Panc1 (cell line): ENCODE data around the gene SFI1. TPM values are rescaled to one million over a fixed set of nuclear protein-coding genes. Genes with fewer than 3 reads are reported as not detected.
"Not testable (repeated sequence)": the region's sequence is repeated elsewhere in the genome, so short reads cannot be mapped to it uniquely, and the experiment has no call there.

Experiments
- ATAC-seq: fragments of 200-7000 bp; cut with Tn5 transposase; 2 replicates; pipeline ENCODE4 v1.9.1; 2020; ENCODE audit warnings: mild to moderate bottlenecking, moderate library complexity
- BruUV-seq: library from RNA; stranded (reverse); fragments of 400-500 nt; replicated peaks from 2 replicates; lab custom pipeline; 2021; lab: Mats Ljungman, UMichigan
- CTCF ChIA-PET: fragments of 300-600 bp; sonication (Branson Sonifier 250); formaldehyde crosslinking; loops from one replicate; lab custom pipeline; 2022; ENCODE audit warnings: antibody characterized with exemption; lab: Charles Lee
- POLR2A ChIA-PET: fragments of 300-600 bp; sonication (Branson Sonifier 250); formaldehyde crosslinking; loops from one replicate; lab custom pipeline; 2022; ENCODE audit warnings: antibody characterized with exemption; lab: Charles Lee
- DNase-seq: peaks from one replicate; pipeline ENCODE4 v3.0.0-alpha.2; 2010; ENCODE audit warnings: low read depth, low spot score
- H3K27ac ChIP-seq: 2 replicates; pipeline ENCODE4 v1.5.1; 2011; ENCODE audit warnings: mild to moderate bottlenecking, low read length, inconsistent platforms
- H3K27me3 ChIP-seq: fragments of 200-500 bp; sonication (Bioruptor generic); 2 replicates; pipeline ENCODE4 v1.6.0; 2014; ENCODE audit warnings: low read length, inconsistent platforms; ENCODE audit not compliant: control insufficient read depth, insufficient read depth
- H3K36me3 ChIP-seq: fragments of 200-500 bp; sonication (Bioruptor generic); 2 replicates; pipeline ENCODE4 v1.5.1; 2014; ENCODE audit warnings: inconsistent platforms, mild to moderate bottlenecking, low read length, moderate library complexity; ENCODE audit not compliant: control insufficient read depth, insufficient read depth
- H3K4me1 ChIP-seq: 2 replicates; pipeline ENCODE4 v1.5.1; 2011; ENCODE audit warnings: inconsistent platforms, mild to moderate bottlenecking, low read length, moderate library complexity; ENCODE audit not compliant: control insufficient read depth, insufficient read depth
- H3K4me3 ChIP-seq, 2 experiments: 2 replicates each; pipeline ENCODE4 v1.5.1; 2011 to 2012; ENCODE audit warnings: low read depth in 2 of 2, low read length in 2 of 2, mild to moderate bottlenecking in 2 of 2, inconsistent platforms in 1 of 2, moderate library complexity in 1 of 2
- H3K9me3 ChIP-seq: fragments of 200-500 bp; sonication (Bioruptor generic); 2 replicates; pipeline ENCODE4 v1.5.1; 2014; ENCODE audit warnings: low read depth, mild to moderate bottlenecking, inconsistent platforms, low read length, moderate library complexity; ENCODE audit not compliant: control insufficient read depth, insufficient read depth
- CTCF ChIP-seq: fragments of 450-650 bp; IDR thresholded peaks from 2 replicates; pipeline ENCODE4 v1.5.1; 2017; ENCODE audit warnings: mild to moderate bottlenecking
- POLR2AphosphoS5 ChIP-seq: IDR thresholded peaks from 2 replicates; pipeline ENCODE4 v1.6.1; 2012; ENCODE audit warnings: mild to moderate bottlenecking, low read depth, low read length, moderate library complexity
- REST ChIP-seq, 2 experiments: IDR thresholded peaks; 2 replicates each; pipeline ENCODE4 v1.6.1; 2011 to 2012; ENCODE audit warnings: low read depth in 2 of 2, control low read depth in 1 of 2, low read length in 1 of 2, mild to moderate bottlenecking in 1 of 2, moderate library complexity in 1 of 2; ENCODE audit not compliant: insufficient read depth in 1 of 2
- SIN3A ChIP-seq: IDR thresholded peaks from 2 replicates; pipeline ENCODE4 v1.6.1; 2012; ENCODE audit warnings: low read depth, mild to moderate bottlenecking, low read length, moderate library complexity, borderline replicate concordance; ENCODE audit not compliant: insufficient read depth
- TCF7L2 ChIP-seq: IDR thresholded peaks from 2 replicates; pipeline ENCODE4 v1.6.1; 2011; ENCODE audit warnings: mild to moderate bottlenecking, low read depth, low read length, inconsistent platforms
- in situ Hi-C: cut with HindIII; loops from 2 replicates; pipeline ENCODE4 v1.10.0; 2016; ENCODE audit warnings: low sequenced_read_pairs, low pct_unique_long_range_greater_than_20kb
- intact Hi-C: fragments of 100-400 bp; cut with micrococcal nuclease; formaldehyde crosslinking; loops from one replicate; pipeline ENCODE4 v1.10.0; 2022; ENCODE audit not compliant: unreplicated experiment
- total RNA-seq: library from RNA; stranded (reverse); gene quantifications from one replicate; pipeline ENCODE4 v1.2.1, GENCODE V29; 2021; ENCODE audit not compliant: unreplicated experiment

SFI1 gene
- total RNA-seq, 1 experiment from 2014 or later: 29.9 TPM

- no TSS peak for BruUV-seq
- in situ Hi-C loops (no loop called here), intact Hi-C loops (no loop called here)
- POLR2A ChIA-PET: no interaction called here
- no peak for DNase-seq
- H3K36me3 ChIP-seq: no peaks in the 10 kb centered on the region
- no peaks in the 10 kb centered on the region for H3K9me3 ChIP-seq
- ATAC-seq: no peak
- H3K27ac ChIP-seq: no peak overlapping the region
- CTCF ChIA-PET: interaction anchor here (0.6 kb wide), 1 partner anchor 126 kb away, joined by 3 read pairs; no protein-coding TSS in a partner anchor
- H3K4me1 ChIP-seq: no peaks in the 10 kb centered on the region
- H3K4me3 ChIP-seq: no peak overlapping the region
- TF ChIP-seq CTCF (no peak), SIN3A (no peak), REST (IDR thresholded peaks at IDR 0.05; ENCODE audit: insufficient read depth in 1 of 2, low read depth in 2 of 2, low read length in 1 of 2) (no peak), TCF7L2 (no peak), POLR2AphosphoS5 (no peak)
- no peaks in the 10 kb centered on the region for H3K27me3 ChIP-seq
Observed at GRCh38 chr22:31503211-31503964, 7.1 kb downstream of the SFI1 start.

GRCh38 chr22:31504282-31504681 is 7.9 kb downstream of the SFI1 start:
- no TSS peak for BruUV-seq
- no peaks in the 10 kb centered on the region for H3K27me3 ChIP-seq
- no peak overlapping the region for H3K4me3 ChIP-seq
- ATAC-seq: no peak
- H3K36me3 ChIP-seq: no peaks in the 10 kb centered on the region
- CTCF ChIA-PET: no interaction called here
- in situ Hi-C loops: no loop called here
- POLR2A ChIA-PET: no interaction called here
- no peak for DNase-seq
- H3K27ac ChIP-seq: no peak overlapping the region
- H3K4me1 ChIP-seq: no peaks in the 10 kb centered on the region
- intact Hi-C loops: no loop called here
- TF ChIP-seq POLR2AphosphoS5 (no peak), CTCF (no peak), REST (IDR thresholded peaks at IDR 0.05; ENCODE audit: insufficient read depth in 1 of 2, low read depth in 2 of 2, low read length in 1 of 2) (no peak), TCF7L2 (no peak), SIN3A (no peak)
- H3K9me3 ChIP-seq: no peaks in the 10 kb centered on the region

- H3K27ac ChIP-seq, H3K4me1 ChIP-seq, in situ Hi-C loops, H3K9me3 ChIP-seq, POLR2A ChIA-PET, H3K27me3 ChIP-seq, intact Hi-C loops, BruUV-seq, H3K4me3 ChIP-seq, H3K36me3 ChIP-seq, DNase-seq, ATAC-seq, CTCF ChIA-PET: not testable (repeated sequence)
Observed at GRCh38 chr22:31507517-31507916, 11.2 kb downstream of the SFI1 start.
